A549 (cell line): Measurements from ENCODE around the gene SNCAIP. TPM values are rescaled to one million over a fixed set of nuclear protein-coding genes. Genes with fewer than 3 reads are reported as not detected.

ENCODE experiments used
- ATAC-seq, 2 experiments: fragments of 200-7000 bp in 1 of 2; fragments of >200 bp in 1 of 2; cut with Nextera tagmentation in 1 of 2; cut with Tn5 transposase in 1 of 2; 3 replicates each; pipeline versions ENCODE4 v1.8.0 to v1.9.1; 2018 to 2020; ENCODE audit warnings: mild to moderate bottlenecking in 1 of 2, moderate library complexity in 1 of 2
- CTCF ChIA-PET: fragments of 300-600 bp; sonication (Branson Sonifier 250); formaldehyde crosslinking; extraction: SDS; loops from one replicate; lab custom pipeline; 2021; ENCODE audit warnings: antibody characterized with exemption, inconsistent platforms; lab: Yijun Ruan, JAX
- POLR2A ChIA-PET: fragments of 350-600 bp; formaldehyde crosslinking; extraction: SDS; loops from one replicate; lab custom pipeline; 2021; ENCODE audit warnings: antibody characterized with exemption, inconsistent platforms; lab: Yijun Ruan, JAX
- DNase-seq, 2 experiments: peaks; one replicate each; pipeline versions ENCODE4 v3.0.0 to v3.0.0-alpha.2; 2011 to 2016; ENCODE audit warnings: low read depth in 1 of 2, low spot score in 1 of 2
- FAIRE-seq: peaks from 2 replicates; lab custom pipeline; 2011; peaks lifted over from hg19 to GRCh38; lab: Jason Lieb, UNC
- H3K27ac ChIP-seq, 2 experiments: fragments of >200 bp; sonication (Bioruptor Twin); formaldehyde crosslinking; 3 replicates each; pipeline ENCODE4 v1.5.1; 2016 to 2017
- H3K4me1 ChIP-seq: fragments of >200 bp; sonication (Bioruptor Twin); formaldehyde crosslinking; 3 replicates; pipeline ENCODE4 v1.6.1; 2016
- H3K4me2 ChIP-seq: fragments of >200 bp; sonication (Bioruptor Twin); formaldehyde crosslinking; 3 replicates; pipeline ENCODE4 v1.6.1; 2016
- H3K4me3 ChIP-seq: fragments of >200 bp; sonication (Bioruptor Twin); formaldehyde crosslinking; 3 replicates; pipeline ENCODE4 v1.5.1; 2016
- H3K9me3 ChIP-seq: fragments of >200 bp; sonication (Bioruptor Twin); formaldehyde crosslinking; 3 replicates; pipeline ENCODE4 v1.6.1; 2016
- BHLHE40 ChIP-seq: IDR thresholded peaks from 2 replicates; pipeline ENCODE4 v1.6.1; 2012; ENCODE audit warnings: low read depth, low read length, inconsistent platforms
- CBX2 ChIP-seq: fragments of 200-600 bp; sonication (generic); IDR thresholded peaks from 2 replicates; pipeline ENCODE4 v1.6.1; 2016; ENCODE audit warnings: low read depth, mild to moderate bottlenecking, borderline replicate concordance
- CEBPB ChIP-seq, 2 experiments: fragments of >200 bp in 1 of 2; sonication (Bioruptor Twin) in 1 of 2; formaldehyde crosslinking in 1 of 2; IDR thresholded peaks; 2 replicates each; pipeline ENCODE4 v1.6.1; 2012 to 2016
- EHF ChIP-seq: fragments of 250-450 bp; sonication (Bioruptor Pico); IDR thresholded peaks from 2 replicates; pipeline ENCODE4 v1.5.0; 2020; ENCODE audit warnings: mild to moderate bottlenecking
- EP300 ChIP-seq, 2 experiments: fragments of >200 bp; sonication (Bioruptor Twin); formaldehyde crosslinking; IDR thresholded peaks; 2 replicates in 1 of 2; 3 replicates in 1 of 2; pipeline ENCODE4 v1.6.1; 2016 to 2017
- FOXS1 ChIP-seq: fragments of 250-450 bp; sonication (Bioruptor Pico); IDR thresholded peaks from 2 replicates; pipeline ENCODE4 v1.5.0; 2020; ENCODE audit warnings: mild to moderate bottlenecking, moderate library complexity
- GATA3 ChIP-seq: IDR thresholded peaks from 2 replicates; pipeline ENCODE4 v1.6.1; 2012; ENCODE audit warnings: borderline replicate concordance
- HDAC2 ChIP-seq: fragments of 200-600 bp; sonication (generic); IDR thresholded peaks from 2 replicates; pipeline ENCODE4 v1.6.1; 2016
- HOXB13 ChIP-seq: fragments of 250-450 bp; sonication (Bioruptor Pico); IDR thresholded peaks from 2 replicates; pipeline ENCODE4 v1.5.0; 2020; ENCODE audit warnings: low read depth, mild to moderate bottlenecking, moderate library complexity
- KDM1A ChIP-seq: fragments of 200-600 bp; sonication (generic); IDR thresholded peaks from 2 replicates; pipeline ENCODE4 v1.6.1; 2016; ENCODE audit warnings: low read depth, mild to moderate bottlenecking
- KDM5A ChIP-seq: fragments of 200-600 bp; sonication (generic); IDR thresholded peaks from 2 replicates; pipeline ENCODE4 v1.6.1; 2016; ENCODE audit warnings: antibody characterized with exemption, mild to moderate bottlenecking
- MAFK ChIP-seq: fragments of 450-650 bp; IDR thresholded peaks from 2 replicates; pipeline ENCODE4 v1.6.1; 2014; ENCODE audit not compliant: partially characterized antibody
- MAZ ChIP-seq: fragments of 150-350 bp; IDR thresholded peaks from 2 replicates; pipeline ENCODE4 v1.6.1; 2014; ENCODE audit warnings: antibody characterized with exemption, low read depth, low read length, borderline replicate concordance
- NR3C1 ChIP-seq: fragments of >200 bp; sonication (Bioruptor Twin); formaldehyde crosslinking; IDR thresholded peaks from 3 replicates; pipeline ENCODE4 v1.6.1; 2017
- PHF8 ChIP-seq: fragments of 200-600 bp; sonication (generic); IDR thresholded peaks from 2 replicates; pipeline ENCODE4 v1.6.1; 2016; ENCODE audit warnings: low read depth, mild to moderate bottlenecking, antibody characterized with exemption, moderate library complexity, borderline replicate concordance
- POLR2A ChIP-seq: IDR thresholded peaks from 2 replicates; pipeline ENCODE4 v1.6.1; 2012; ENCODE audit warnings: mild to moderate bottlenecking, low read length
- POLR2AphosphoS2 ChIP-seq: conservative IDR thresholded peaks from 2 replicates; pipeline ENCODE4 v1.6.1; 2012; ENCODE audit warnings: low read length, improper control_type of control experiment, inconsistent platforms
- RAD21 ChIP-seq, 2 experiments: fragments of >200 bp in 1 of 2; sonication (Bioruptor Twin) in 1 of 2; formaldehyde crosslinking in 1 of 2; IDR thresholded peaks in 1 of 2; conservative IDR thresholded peaks in 1 of 2; 2 replicates in 1 of 2; 3 replicates in 1 of 2; pipeline ENCODE4 v1.6.1; 2012 to 2018; ENCODE audit warnings: inconsistent platforms in 1 of 2
- RARB ChIP-seq: fragments of 250-450 bp; sonication (Bioruptor Pico); IDR thresholded peaks from 2 replicates; pipeline ENCODE4 v1.8.0; 2021; ENCODE audit warnings: mild to moderate bottlenecking, moderate library complexity
- RCOR1 ChIP-seq: fragments of 150-350 bp; IDR thresholded peaks from 2 replicates; pipeline ENCODE4 v1.6.1; 2014; ENCODE audit warnings: antibody characterized with exemption, low read length, low read depth
- RFX5 ChIP-seq: fragments of 450-650 bp; IDR thresholded peaks from 2 replicates; pipeline ENCODE4 v1.7.1; 2014; ENCODE audit warnings: antibody characterized with exemption, mild to moderate bottlenecking, moderate library complexity
- SMC3 ChIP-seq: fragments of >200 bp; sonication (Bioruptor Twin); formaldehyde crosslinking; IDR thresholded peaks from 3 replicates; pipeline ENCODE4 v1.6.1; 2018; ENCODE audit warnings: inconsistent platforms
- TFCP2L1 ChIP-seq: fragments of 250-450 bp; sonication (Bioruptor Pico); IDR thresholded peaks from 2 replicates; pipeline ENCODE4 v1.5.0; 2021; ENCODE audit warnings: mild to moderate bottlenecking
- ZC3H11A ChIP-seq: fragments of 450-650 bp; IDR thresholded peaks from 2 replicates; pipeline ENCODE4 v1.6.1; 2014; ENCODE audit warnings: antibody characterized with exemption, mild to moderate bottlenecking
- ZFP36 ChIP-seq: fragments of 450-650 bp; IDR thresholded peaks from 2 replicates; pipeline ENCODE4 v1.6.1; 2014; ENCODE audit warnings: borderline replicate concordance; ENCODE audit not compliant: partially characterized antibody
- ZSCAN20 ChIP-seq: fragments of 250-450 bp; sonication (Bioruptor Pico); IDR thresholded peaks from 2 replicates; pipeline ENCODE4 v1.8.0; 2022; ENCODE audit warnings: mild to moderate bottlenecking, moderate library complexity
- WGBS: methylation state at CpG from one replicate; pipeline ENCODE4 v1.1.6; 2017; ENCODE audit errors: missing lambda C conversion rate; 5-methylcytosine and 5-hydroxymethylcytosine counted together
- polyA plus RNA-seq, 4 experiments: library from polyadenylated mRNA; depleted of rRNA in 3 of 4; stranded (reverse); fragments of >200 nt; fragmentation: RNase III in 1 of 4; extraction: RNeasy Plus Mini Kit Qiagen cat#74134 plus additional on column Dnase treatment in 1 of 4; gene quantifications; 2 replicates in 3 of 4; 3 replicates in 1 of 4; pipeline ENCODE4 v1.2.3, GENCODE V29; 2011 to 2017
- TF ChIP-seq, protein P1 (sequence below): fragments of 250-450 bp; sonication (Bioruptor Pico); IDR thresholded peaks from 2 replicates; pipeline ENCODE4 v1.5.0; 2021; ENCODE audit warnings: mild to moderate bottlenecking, moderate library complexity, borderline replicate concordance
- TF ChIP-seq, protein P2 (sequence below): fragments of 250-450 bp; sonication (Bioruptor Pico); IDR thresholded peaks from 2 replicates; pipeline ENCODE4 v1.5.0; 2020; ENCODE audit warnings: low read depth, mild to moderate bottlenecking, moderate library complexity
- TF ChIP-seq, protein P3 (sequence below): IDR thresholded peaks from 2 replicates; pipeline ENCODE4 v1.6.1; 2012; ENCODE audit warnings: low read depth, borderline replicate concordance
- TF ChIP-seq, protein P4 (sequence below): IDR thresholded peaks from 2 replicates; pipeline ENCODE4 v1.6.1; 2012
- TF ChIP-seq, protein P5 (sequence below): fragments of 150-350 bp; IDR thresholded peaks from 2 replicates; pipeline ENCODE4 v1.6.1; 2014; ENCODE audit warnings: low read depth, mild to moderate bottlenecking, low read length
- TF ChIP-seq, protein P6 (sequence below): fragments of 450-650 bp; IDR thresholded peaks from 2 replicates; pipeline ENCODE4 v1.6.1; 2014; ENCODE audit warnings: antibody characterized with exemption

SNCAIP gene
- polyA plus RNA-seq, 2 of the 4 experiments (the other 2 are of a cell fraction): 0.03 to 0.04 TPM

DNA sequence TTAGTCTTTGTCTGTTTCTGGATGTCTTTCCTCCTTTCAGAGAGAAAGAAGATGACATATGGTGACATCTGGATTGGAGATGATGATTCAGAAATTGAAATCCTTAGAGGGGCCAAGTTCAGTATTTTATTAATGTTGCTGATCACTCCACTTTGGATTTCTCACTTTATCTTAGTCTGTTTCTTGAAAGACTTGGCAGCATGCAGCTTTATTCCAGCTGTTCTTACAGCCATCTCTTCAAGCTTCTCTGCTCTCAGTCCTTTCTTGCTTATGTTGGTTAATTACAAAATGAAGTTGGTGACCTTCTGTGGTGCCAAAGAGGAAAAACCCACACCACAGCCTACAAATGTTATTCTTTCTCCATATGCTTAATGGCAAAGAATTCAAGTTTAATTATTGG, 62.1 kb downstream of the SNCAIP start:
- POLR2A ChIA-PET: no interaction called here
- FAIRE-seq (no peak), DNase-seq (no peak), ATAC-seq (no peak)
- H3K27ac ChIP-seq: no peak overlapping the region
- CTCF ChIA-PET: no interaction called here
- TF ChIP-seq, protein P1, sequence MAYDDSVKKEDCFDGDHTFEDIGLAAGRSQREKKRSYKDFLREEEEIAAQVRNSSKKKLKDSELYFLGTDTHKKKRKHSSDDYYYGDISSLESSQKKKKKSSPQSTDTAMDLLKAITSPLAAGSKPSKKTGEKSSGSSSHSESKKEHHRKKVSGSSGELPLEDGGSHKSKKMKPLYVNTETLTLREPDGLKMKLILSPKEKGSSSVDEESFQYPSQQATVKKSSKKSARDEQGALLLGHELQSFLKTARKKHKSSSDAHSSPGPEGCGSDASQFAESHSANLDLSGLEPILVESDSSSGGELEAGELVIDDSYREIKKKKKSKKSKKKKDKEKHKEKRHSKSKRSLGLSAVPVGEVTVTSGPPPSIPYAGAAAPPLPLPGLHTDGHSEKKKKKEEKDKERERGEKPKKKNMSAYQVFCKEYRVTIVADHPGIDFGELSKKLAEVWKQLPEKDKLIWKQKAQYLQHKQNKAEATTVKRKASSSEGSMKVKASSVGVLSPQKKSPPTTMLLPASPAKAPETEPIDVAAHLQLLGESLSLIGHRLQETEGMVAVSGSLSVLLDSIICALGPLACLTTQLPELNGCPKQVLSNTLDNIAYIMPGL: no peak
- TF ChIP-seq TFCP2L1 (CRISPR knock-in tag) (no peak), KDM5A (no peak), ZSCAN20 (CRISPR knock-in tag) (no peak), KDM1A (no peak), EP300 (IDR thresholded peaks at IDR 0.05) (no peak), NR3C1 (no peak), FOXS1 (CRISPR knock-in tag) (no peak), RAD21 (conservative IDR thresholded peaks at IDR 0.05 in 1 of 2, IDR thresholded peaks at IDR 0.05 in 1 of 2) (no peak), HDAC2 (no peak), PHF8 (no peak), SMC3 (no peak), BHLHE40 (no peak), RFX5 (no peak), MAFK (no peak), HOXB13 (CRISPR knock-in tag) (no peak), RCOR1 (no peak)
- TF ChIP-seq, protein P2, sequence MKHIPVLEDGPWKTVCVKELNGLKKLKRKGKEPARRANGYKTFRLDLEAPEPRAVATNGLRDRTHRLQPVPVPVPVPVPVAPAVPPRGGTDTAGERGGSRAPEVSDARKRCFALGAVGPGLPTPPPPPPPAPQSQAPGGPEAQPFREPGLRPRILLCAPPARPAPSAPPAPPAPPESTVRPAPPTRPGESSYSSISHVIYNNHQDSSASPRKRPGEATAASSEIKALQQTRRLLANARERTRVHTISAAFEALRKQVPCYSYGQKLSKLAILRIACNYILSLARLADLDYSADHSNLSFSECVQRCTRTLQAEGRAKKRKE (CRISPR knock-in tag): no peak
- no peak overlapping the region for H3K4me3 ChIP-seq
- H3K4me1 ChIP-seq: no peaks in the 10 kb centered on the region
- no peak overlapping the region for H3K4me2 ChIP-seq
- H3K9me3 ChIP-seq: no peaks in the 10 kb centered on the region

DNA sequence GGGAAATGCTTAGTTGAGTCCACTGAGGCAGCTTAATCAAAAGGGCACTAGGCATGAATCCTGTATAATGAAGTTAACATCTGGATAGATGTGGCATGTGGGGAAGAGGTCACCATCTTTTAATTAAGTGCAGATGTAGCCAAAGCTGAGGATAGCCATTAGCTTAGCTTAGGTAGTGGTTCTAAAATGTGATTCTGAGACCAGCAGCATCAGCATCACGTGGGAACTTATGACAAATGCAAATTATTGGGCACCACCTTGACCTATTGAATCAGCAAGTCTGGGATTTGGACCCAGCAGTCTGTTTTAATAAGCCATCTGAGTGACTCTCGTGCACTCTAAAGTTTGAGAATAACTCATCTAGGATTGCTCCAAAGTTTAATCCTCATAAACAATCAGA, 63.8 kb downstream of the SNCAIP start:
- 6% methylated on average over 2 of the region's 2 CpGs for WGBS
- no peak for TF ChIP-seq POLR2AphosphoS2
- TF ChIP-seq ZSCAN20 (CRISPR knock-in tag): no peak
- no peak for TF ChIP-seq POLR2A
- TF ChIP-seq EHF: no peak
- TF ChIP-seq ZC3H11A: no peak
- TF ChIP-seq ZFP36: no peak
- no peak for TF ChIP-seq GATA3
- TF ChIP-seq CBX2: no peak
- Histone ChIP-seq H3K4me3 (no peak overlapping the region), H3K4me2 (no peak overlapping the region), H3K9me3 (no peaks in the 10 kb centered on the region), H3K4me1 (no peaks in the 10 kb centered on the region), H3K27ac (no peak overlapping the region)
- no peak for ATAC-seq
- CTCF ChIA-PET: no interaction called here
- POLR2A ChIA-PET: no interaction called here
- no peak for FAIRE-seq
- no peak for DNase-seq

DNA sequence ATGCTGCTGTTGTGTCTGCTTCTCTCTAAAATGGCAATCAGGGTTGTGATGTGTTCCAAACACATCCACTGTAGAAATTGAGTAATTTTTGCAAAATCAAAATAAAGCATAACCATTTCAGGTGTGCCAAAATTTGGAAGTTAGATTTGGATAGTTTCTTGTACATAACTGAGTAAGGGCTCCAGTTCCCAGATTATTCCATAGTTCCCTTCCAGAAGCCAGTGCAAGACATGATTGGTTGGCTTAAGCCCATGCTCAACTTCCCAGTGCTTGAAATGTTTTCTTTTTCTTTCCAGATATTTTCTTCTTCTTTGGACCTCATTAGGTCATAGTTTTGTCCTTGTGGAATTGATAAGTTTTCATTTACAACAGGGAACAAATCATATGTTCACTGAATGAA, 64.2 kb downstream of the SNCAIP start:
- Histone ChIP-seq H3K9me3 (no peaks in the 10 kb centered on the region), H3K4me1 (no peaks in the 10 kb centered on the region), H3K27ac (no peak overlapping the region), H3K4me3 (no peak overlapping the region), H3K4me2 (no peak overlapping the region)
- POLR2A ChIA-PET: no interaction called here
- CTCF ChIA-PET: no interaction called here
- DNase-seq (no peak), ATAC-seq (no peak), FAIRE-seq (no peak)
- TF ChIP-seq, protein P3, sequence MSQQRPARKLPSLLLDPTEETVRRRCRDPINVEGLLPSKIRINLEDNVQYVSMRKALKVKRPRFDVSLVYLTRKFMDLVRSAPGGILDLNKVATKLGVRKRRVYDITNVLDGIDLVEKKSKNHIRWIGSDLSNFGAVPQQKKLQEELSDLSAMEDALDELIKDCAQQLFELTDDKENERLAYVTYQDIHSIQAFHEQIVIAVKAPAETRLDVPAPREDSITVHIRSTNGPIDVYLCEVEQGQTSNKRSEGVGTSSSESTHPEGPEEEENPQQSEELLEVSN: no peak
- TF ChIP-seq PHF8 (no peak), KDM5A (no peak), ZC3H11A (no peak), RFX5 (no peak), ZFP36 (no peak), MAFK (no peak), EP300 (IDR thresholded peaks at IDR 0.05) (no peak), GATA3 (no peak), RARB (CRISPR knock-in tag) (no peak), MAZ (no peak), SMC3 (no peak), CEBPB (IDR thresholded peaks at IDR 0.05) (no peak), ZSCAN20 (CRISPR knock-in tag) (no peak)
- TF ChIP-seq, protein P4, sequence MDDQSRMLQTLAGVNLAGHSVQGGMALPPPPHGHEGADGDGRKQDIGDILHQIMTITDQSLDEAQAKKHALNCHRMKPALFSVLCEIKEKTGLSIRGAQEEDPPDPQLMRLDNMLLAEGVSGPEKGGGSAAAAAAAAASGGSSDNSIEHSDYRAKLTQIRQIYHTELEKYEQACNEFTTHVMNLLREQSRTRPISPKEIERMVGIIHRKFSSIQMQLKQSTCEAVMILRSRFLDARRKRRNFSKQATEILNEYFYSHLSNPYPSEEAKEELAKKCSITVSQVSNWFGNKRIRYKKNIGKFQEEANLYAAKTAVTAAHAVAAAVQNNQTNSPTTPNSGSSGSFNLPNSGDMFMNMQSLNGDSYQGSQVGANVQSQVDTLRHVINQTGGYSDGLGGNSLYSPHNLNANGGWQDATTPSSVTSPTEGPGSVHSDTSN: no peak
- TF ChIP-seq, protein P5, sequence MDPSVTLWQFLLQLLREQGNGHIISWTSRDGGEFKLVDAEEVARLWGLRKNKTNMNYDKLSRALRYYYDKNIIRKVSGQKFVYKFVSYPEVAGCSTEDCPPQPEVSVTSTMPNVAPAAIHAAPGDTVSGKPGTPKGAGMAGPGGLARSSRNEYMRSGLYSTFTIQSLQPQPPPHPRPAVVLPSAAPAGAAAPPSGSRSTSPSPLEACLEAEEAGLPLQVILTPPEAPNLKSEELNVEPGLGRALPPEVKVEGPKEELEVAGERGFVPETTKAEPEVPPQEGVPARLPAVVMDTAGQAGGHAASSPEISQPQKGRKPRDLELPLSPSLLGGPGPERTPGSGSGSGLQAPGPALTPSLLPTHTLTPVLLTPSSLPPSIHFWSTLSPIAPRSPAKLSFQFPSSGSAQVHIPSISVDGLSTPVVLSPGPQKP: no peak
- TF ChIP-seq, protein P6, sequence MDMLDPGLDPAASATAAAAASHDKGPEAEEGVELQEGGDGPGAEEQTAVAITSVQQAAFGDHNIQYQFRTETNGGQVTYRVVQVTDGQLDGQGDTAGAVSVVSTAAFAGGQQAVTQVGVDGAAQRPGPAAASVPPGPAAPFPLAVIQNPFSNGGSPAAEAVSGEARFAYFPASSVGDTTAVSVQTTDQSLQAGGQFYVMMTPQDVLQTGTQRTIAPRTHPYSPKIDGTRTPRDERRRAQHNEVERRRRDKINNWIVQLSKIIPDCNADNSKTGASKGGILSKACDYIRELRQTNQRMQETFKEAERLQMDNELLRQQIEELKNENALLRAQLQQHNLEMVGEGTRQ: no peak
